Mucosa of stomach (tissue), 1 donor: ENCODE data around the gene CXCR1.

Source experiments
- H3K27me3 ChIP-seq: one replicate; pipeline ENCODE4 v1.7.0; 2013; ENCODE audit warnings: mild to moderate bottlenecking, low read length; ENCODE audit not compliant: control insufficient read depth, insufficient read depth
- H3K36me3 ChIP-seq: one replicate; pipeline ENCODE4 v1.7.0; 2013; ENCODE audit warnings: low read length; ENCODE audit not compliant: control insufficient read depth, insufficient read depth
- H3K4me1 ChIP-seq: one replicate; pipeline ENCODE4 v1.7.0; 2013; ENCODE audit warnings: mild to moderate bottlenecking, low read length; ENCODE audit not compliant: control insufficient read depth, insufficient read depth
- H3K4me3 ChIP-seq: one replicate; pipeline ENCODE4 v1.7.0; 2013; ENCODE audit warnings: low read length
- H3K9ac ChIP-seq: one replicate; pipeline ENCODE4 v1.7.0; 2013; ENCODE audit warnings: mild to moderate bottlenecking, low read length, moderate library complexity
- H3K9me3 ChIP-seq: one replicate; pipeline ENCODE4 v1.7.0; 2013; ENCODE audit warnings: mild to moderate bottlenecking, low read length, moderate library complexity; ENCODE audit not compliant: control insufficient read depth
- donor health status: Pancreatic carcinoma.

CXCR1 gene

GRCh38 chr2:218152172-218152571, 14.6 kb downstream of the CXCR1 start:
- Histone ChIP-seq H3K9me3 (no peaks in the 10 kb centered on the region), H3K4me1 (no peaks in the 10 kb centered on the region), H3K36me3 (no peaks in the 10 kb centered on the region), H3K4me3 (no peak overlapping the region), H3K9ac (no peak overlapping the region), H3K27me3 (no peaks in the 10 kb centered on the region)

DNA sequence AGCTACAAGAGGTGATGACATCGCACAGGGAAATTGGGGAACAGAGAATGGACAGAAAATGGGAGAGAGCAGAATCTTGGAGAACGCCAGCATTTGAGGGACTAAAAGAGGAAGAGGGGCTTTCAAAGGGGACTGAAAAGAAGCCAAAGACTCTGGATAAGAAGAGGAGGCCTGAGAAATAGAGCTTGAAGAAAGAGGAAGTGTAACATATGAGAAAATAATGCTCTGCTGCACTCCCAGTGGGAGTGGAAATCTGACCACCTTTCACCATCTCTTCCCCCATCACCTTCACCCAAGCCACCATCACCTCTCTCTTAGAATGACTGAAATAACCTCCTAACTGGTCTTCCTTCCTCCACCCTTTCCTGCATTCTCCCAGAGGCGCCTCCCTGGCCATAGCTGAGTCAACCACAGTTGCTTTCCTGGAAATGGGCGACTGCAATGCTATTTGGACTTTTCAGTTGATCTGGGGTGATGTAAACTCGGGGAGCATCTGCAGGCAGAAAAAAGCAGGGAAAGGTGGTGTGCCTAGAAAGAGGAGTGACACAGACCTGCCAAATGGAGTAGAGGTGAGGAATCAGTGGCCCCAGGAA, 16.8 kb downstream of the CXCR1 start:
- Histone ChIP-seq H3K27me3 (no peaks in the 10 kb centered on the region), H3K4me1 (no peaks in the 10 kb centered on the region), H3K4me3 (no peak overlapping the region), H3K36me3 (no peaks in the 10 kb centered on the region), H3K9ac (no peak overlapping the region), H3K9me3 (no peaks in the 10 kb centered on the region)

- Histone ChIP-seq H3K4me3 (no peak overlapping the region), H3K9ac (no peak overlapping the region), H3K4me1 (no peaks in the 10 kb centered on the region), H3K27me3 (no peaks in the 10 kb centered on the region), H3K9me3 (no peaks in the 10 kb centered on the region), H3K36me3 (no peaks in the 10 kb centered on the region)
Observed at GRCh38 chr2:218149098-218149497, 17.7 kb downstream of the CXCR1 start.

GRCh38 chr2:218146056-218146455, 20.7 kb downstream of the CXCR1 start:
- H3K4me3 ChIP-seq, result no peak overlapping the region
- H3K27me3 ChIP-seq, result peaks cover 2% of the 10 kb centered on the region
- H3K9ac ChIP-seq, result no peak overlapping the region

DNA sequence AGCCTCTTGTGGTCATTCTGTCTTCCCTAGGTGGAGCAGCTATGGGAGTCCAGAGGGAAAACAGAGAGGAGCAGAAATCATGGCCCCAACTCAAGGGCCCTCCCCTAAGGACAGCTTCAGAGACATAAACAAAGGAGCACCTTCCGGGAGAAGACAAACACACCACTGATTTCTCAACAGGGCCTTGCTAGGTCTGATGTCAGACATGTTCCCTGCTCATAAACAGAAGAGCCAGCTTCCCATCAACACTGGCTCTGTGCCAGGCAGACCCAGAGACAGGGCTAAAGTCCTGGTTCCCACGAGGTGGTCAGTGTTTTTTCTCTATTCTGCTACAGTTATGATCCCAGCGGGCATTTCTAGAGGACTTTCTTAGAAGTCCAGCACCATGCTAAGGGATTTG, 21.6 kb downstream of the CXCR1 start:
- Histone ChIP-seq H3K4me3 (no peak overlapping the region), H3K9ac (no peak overlapping the region)

More at GRCh38 chr2:218146056-218146455, 20.7 kb downstream of the CXCR1 start:
- Histone ChIP-seq H3K4me1 (no peaks in the 10 kb centered on the region), H3K9me3 (no peaks in the 10 kb centered on the region), H3K36me3 (no peaks in the 10 kb centered on the region)

DNA sequence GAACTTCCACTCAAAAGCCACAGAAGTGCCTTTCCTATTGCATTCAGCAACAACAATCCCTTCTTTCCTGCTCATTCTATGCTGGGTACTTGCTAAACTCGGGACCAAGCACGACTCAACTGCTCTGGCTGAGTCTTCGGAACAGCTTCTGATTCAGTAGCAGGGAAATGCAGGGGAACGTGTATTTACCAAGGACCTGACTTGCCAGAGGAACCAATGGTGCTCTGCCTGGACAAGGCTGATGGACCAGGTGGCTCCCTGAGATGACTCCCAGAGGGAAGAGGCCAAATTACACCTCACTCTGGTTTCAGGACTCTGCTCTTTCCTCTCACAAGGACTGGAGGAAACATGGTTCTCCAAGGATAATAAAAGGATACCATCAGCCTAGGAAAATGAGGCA, 28.7 kb downstream of the CXCR1 start:
- no peaks in the 10 kb centered on the region for H3K36me3 ChIP-seq
- H3K27me3 ChIP-seq, result peaks cover 2% of the 10 kb centered on the region
- H3K9ac ChIP-seq, result no peak overlapping the region
- H3K4me3 ChIP-seq, result no peak overlapping the region
- H3K9me3 ChIP-seq, result no peaks in the 10 kb centered on the region
- no peaks in the 10 kb centered on the region for H3K4me1 ChIP-seq

More for the DNA sequence above, 21.6 kb downstream of the CXCR1 start:
- H3K36me3 ChIP-seq, result no peaks in the 10 kb centered on the region
- H3K4me1 ChIP-seq, result no peaks in the 10 kb centered on the region
- peaks cover 2% of the 10 kb centered on the region for H3K27me3 ChIP-seq
- no peaks in the 10 kb centered on the region for H3K9me3 ChIP-seq

GRCh38 chr2:218137514-218137913, 29.2 kb downstream of the CXCR1 start:
- Histone ChIP-seq H3K4me1 (no peaks in the 10 kb centered on the region), H3K4me3 (no peak overlapping the region), H3K27me3 (no peaks in the 10 kb centered on the region), H3K9ac (no peak overlapping the region), H3K9me3 (no peaks in the 10 kb centered on the region), H3K36me3 (no peaks in the 10 kb centered on the region)

DNA sequence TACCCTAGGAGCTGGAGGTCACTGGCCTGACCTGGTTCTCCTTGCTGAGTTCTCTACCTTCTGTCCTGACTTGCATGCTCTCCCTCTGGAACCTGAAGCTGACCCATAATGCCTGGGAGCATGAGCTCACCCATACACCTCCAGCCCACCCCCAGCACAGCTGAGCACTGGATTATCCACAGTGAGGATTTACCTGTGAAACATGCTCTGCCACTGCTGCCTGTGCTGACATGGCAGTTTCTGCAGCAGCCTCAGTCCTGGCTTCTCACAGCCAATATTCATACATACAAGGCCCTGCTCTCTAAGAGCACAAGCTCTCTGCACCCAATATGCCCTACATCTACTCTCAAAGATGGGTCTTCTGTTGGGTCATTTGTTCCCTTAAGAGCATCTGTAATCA, 35.9 kb downstream of the CXCR1 start:
- H3K9ac ChIP-seq, result no peak overlapping the region
- no peak overlapping the region for H3K4me3 ChIP-seq
- no peaks in the 10 kb centered on the region for H3K9me3 ChIP-seq
- no peaks in the 10 kb centered on the region for H3K27me3 ChIP-seq
- H3K4me1 ChIP-seq, result peaks cover 12% of the 10 kb centered on the region
- no peaks in the 10 kb centered on the region for H3K36me3 ChIP-seq

DNA sequence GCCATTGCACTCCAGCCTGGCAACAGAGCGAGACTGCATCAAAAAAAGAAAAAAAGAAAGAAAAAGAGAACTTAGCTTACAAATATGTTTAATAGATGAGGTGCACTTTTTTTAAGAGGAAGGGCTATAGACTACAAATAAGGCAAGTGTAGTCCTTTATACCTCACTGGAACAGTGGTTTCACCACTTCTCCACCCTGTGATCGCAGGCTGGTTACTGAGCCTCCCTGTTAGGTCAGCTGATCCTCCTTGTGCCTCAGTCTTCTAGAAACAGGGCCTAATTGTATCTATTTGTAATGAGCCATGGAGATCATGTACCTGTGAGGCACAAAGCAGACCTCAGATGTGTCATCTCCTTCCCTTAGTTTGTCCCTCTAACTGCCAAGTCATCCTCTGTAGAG, 36.4 kb downstream of the CXCR1 start:
- no peaks in the 10 kb centered on the region for H3K9me3 ChIP-seq
- H3K4me1 ChIP-seq, result peaks cover 12% of the 10 kb centered on the region
- H3K9ac ChIP-seq, result no peak overlapping the region
- no peak overlapping the region for H3K4me3 ChIP-seq
- no peaks in the 10 kb centered on the region for H3K27me3 ChIP-seq
- no peaks in the 10 kb centered on the region for H3K36me3 ChIP-seq

GRCh38 chr2:218129458-218130135, 37.2 kb downstream of the CXCR1 start:
- H3K9ac ChIP-seq, result no peak overlapping the region
- peaks cover 12% of the 10 kb centered on the region for H3K4me1 ChIP-seq
- no peaks in the 10 kb centered on the region for H3K9me3 ChIP-seq
- no peaks in the 10 kb centered on the region for H3K27me3 ChIP-seq
- no peak overlapping the region for H3K4me3 ChIP-seq
- no peaks in the 10 kb centered on the region for H3K36me3 ChIP-seq

- Histone ChIP-seq H3K27me3 (no peaks in the 10 kb centered on the region), H3K9ac (no peak overlapping the region), H3K9me3 (no peaks in the 10 kb centered on the region), H3K4me3 (no peak overlapping the region), H3K4me1 (peaks cover 12% of the 10 kb centered on the region), H3K36me3 (no peaks in the 10 kb centered on the region)
Observed at GRCh38 chr2:218128781-218129457, 37.8 kb downstream of the CXCR1 start.

- Histone ChIP-seq H3K9ac (no peak overlapping the region), H3K36me3 (no peaks in the 10 kb centered on the region), H3K27me3 (no peaks in the 10 kb centered on the region), H3K4me1 (peaks cover 12% of the 10 kb centered on the region), H3K9me3 (no peaks in the 10 kb centered on the region), H3K4me3 (no peak overlapping the region)
Observed at GRCh38 chr2:218127929-218128455, 38.8 kb downstream of the CXCR1 start.
